ENCODE results near the gene RASGRP2. TPM values are rescaled to one million over a fixed set of nuclear protein-coding genes. Genes with fewer than 3 reads are reported as not detected.

The RASGRP2 gene
- total RNA-seq, result 10 to 100 TPM; 18.8 to 27.9 TPM

DNA sequence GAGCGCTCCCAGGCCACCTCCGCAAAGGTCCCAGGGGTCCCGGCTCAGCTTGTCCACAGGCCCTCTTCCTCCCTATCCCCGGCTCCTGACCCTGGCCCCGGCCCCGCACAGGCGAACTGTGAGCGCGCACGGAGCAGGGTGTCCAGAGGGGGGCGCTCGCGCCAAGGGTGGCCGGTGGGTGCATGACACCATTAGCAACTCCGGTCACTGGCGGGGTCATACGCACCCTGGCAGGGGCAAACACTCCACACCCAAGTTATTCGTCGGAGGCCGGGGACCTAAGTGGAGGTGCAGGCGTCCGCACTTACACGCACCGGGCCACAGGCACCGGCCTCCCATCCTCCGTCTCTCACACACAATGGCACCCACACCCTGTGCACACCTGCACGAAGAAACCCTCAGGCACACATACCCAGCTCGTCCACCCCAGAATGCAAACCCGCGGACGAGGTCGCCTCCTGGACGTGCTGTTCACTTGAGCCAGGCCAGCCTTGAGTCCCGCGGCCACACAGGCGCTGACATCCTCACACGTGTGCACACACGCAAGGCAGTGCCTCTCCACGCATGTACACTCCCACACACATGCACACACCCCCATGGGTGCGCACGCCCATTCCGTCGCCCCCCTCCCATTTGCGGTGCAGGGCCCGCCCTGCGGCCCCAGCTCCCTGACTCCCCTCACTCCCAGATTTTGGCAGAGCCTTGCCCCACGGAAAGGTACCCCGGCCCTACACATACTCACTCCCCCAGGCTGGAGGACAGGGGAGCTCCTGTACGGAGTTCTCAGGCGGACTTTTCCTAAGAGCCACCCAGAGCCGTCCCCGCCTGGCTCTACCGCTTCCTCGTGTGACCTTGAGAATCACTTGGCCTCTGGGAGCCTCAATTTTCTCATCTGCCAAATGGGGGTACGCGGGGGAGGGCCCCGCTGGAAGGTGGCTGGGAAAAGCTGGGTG is at the start of gene RASGRP2:
TSS of gene RASGRP2 (minus strand) at position 552 of the 953 bp plus-strand sequence. CDS start 1,276 bp downstream, outside the sequence.
- peak; percentile 53 to 58 for ATAC-seq (replicated peaks in 1 of 2)
- Mint-ChIP-seq H3K4me1 (ENCODE audit: low read depth) (peaks cover 33% of the 10 kb centered on the region), H3K4me3 (peak within 1 kb of the TSS; percentile 96 to 97), H3K27ac (peak within 1 kb of the TSS; percentile 52), H3K27me3 (ENCODE audit: low read depth) (peaks cover 9% of the 10 kb centered on the region), H3K9me3 (no peaks in the 10 kb centered on the region), H3K36me3 (ENCODE audit: insufficient read depth in 2 of 2) (peaks cover 0 to 1% of the 10 kb centered on the region in 2 donors)
- peak; percentile 84 to 93 for DNase-seq

DNA sequence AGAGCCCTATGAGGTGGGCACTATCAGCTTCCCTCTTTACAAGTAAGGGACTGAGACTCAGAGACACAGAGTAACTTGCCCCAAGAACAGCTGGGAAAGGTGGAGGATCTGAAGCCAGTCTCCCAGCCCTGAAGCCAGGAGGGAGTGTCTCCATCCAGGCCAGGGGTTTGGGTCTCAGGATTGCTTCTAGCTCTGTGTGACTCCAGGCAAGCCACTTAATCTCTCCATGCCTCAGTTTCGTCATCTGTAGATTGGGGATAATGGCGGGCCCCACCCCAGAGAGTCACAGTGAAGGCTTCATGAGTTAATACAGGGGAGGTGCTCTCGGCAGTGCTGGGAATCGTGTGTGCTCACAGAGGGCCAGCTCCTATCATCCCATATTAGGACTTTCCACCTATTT is 48.5 kb upstream of the RASGRP2 start:
- Mint-ChIP-seq H3K4me1 (ENCODE audit: low read depth) (peaks cover 13% of the 10 kb centered on the region), H3K4me3 (no peak overlapping the region), H3K36me3 (ENCODE audit: insufficient read depth in 2 of 2) (no peaks in the 10 kb centered on the region), H3K27ac (no peak overlapping the region), H3K27me3 (ENCODE audit: low read depth) (no peaks in the 10 kb centered on the region), H3K9me3 (no peaks in the 10 kb centered on the region)
- DNase-seq, result no peak
- no peak for ATAC-seq (replicated peaks in 1 of 2)

DNA sequence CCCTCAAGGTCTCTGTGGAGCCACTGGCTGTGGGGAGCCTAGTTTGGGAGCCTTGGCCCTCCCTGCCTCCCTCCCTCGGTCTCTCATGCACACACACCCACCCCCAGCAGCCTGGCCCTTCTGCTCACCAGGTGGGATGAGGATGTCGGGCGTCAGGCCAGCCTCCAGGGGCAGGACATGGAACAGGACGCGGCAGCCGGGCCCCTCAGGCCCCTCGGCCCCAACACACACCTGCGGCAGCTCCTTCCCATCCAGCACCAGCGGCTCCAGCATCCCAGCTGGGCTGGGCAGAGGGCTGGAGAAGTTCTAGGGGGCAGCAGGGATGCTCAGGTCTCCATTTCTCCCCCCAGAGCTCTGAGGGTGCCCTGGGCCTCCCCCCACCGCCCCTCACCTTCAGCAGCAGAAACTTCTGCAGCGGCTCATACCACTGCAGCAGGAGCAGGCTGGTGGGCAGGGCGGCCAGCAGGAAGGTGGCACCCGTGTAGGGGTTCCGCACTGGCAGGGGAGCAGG is 47.9 kb upstream of the RASGRP2 start:
- ATAC-seq (replicated peaks in 1 of 2), result no peak
- no peak overlapping the region for H3K4me3 Mint-ChIP-seq

DNA sequence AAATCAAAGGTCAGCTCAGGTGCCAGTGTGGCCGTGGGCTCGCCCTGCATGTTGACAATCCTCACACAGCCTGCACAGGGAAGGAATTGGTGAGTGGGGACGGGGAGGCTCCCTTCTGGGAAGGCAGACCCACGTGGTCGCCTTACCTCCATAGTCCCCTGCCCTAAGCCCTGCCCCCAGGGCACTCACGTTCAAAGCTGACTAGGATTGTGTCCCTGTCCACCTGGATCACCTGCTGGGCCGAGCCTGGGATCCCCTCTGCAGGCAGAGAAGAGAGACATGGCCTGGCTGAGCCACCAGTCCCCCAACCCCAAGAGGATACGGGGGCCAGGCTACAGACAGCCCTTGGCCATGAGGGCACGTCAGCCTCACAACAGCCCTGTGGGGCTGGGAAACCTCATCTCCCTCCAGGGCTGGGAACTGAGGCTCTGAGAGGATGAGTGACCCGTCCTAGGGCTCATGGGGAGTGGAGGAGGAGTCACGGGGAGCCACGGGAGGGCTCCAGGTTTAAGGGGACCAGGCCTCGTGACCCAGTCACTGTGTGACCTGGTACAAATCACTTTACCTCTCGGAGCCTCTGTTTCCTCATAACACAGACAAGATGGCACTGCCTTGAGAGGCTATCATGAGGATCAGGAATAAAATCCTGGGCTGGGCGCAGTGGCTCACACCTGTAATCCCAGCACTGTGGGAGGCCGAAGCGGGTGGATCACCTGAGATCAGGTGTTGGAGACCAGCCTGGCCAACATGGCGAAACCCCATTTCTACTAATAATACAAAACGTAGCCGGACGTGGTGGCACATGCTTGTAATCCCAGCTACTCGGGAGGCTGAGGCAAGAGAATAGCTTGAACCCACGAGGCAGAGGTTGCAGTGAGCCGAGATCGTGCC is 46.5 kb upstream of the RASGRP2 start:
- DNase-seq, result no peak
- Mint-ChIP-seq H3K27ac (no peak overlapping the region), H3K4me3 (no peak overlapping the region), H3K9me3 (no peaks in the 10 kb centered on the region), H3K36me3 (ENCODE audit: insufficient read depth in 2 of 2) (no peaks in the 10 kb centered on the region), H3K27me3 (ENCODE audit: low read depth) (no peaks in the 10 kb centered on the region), H3K4me1 (ENCODE audit: low read depth) (peaks cover 13% of the 10 kb centered on the region)
- no peak for ATAC-seq (replicated peaks in 1 of 2)

More for the DNA sequence above, 47.9 kb upstream of the RASGRP2 start:
- Mint-ChIP-seq H3K4me1 (ENCODE audit: low read depth) (peaks cover 13% of the 10 kb centered on the region), H3K36me3 (ENCODE audit: insufficient read depth in 2 of 2) (no peaks in the 10 kb centered on the region), H3K9me3 (no peaks in the 10 kb centered on the region), H3K27ac (no peak overlapping the region), H3K27me3 (ENCODE audit: low read depth) (no peaks in the 10 kb centered on the region)
- DNase-seq, result no peak

DNA sequence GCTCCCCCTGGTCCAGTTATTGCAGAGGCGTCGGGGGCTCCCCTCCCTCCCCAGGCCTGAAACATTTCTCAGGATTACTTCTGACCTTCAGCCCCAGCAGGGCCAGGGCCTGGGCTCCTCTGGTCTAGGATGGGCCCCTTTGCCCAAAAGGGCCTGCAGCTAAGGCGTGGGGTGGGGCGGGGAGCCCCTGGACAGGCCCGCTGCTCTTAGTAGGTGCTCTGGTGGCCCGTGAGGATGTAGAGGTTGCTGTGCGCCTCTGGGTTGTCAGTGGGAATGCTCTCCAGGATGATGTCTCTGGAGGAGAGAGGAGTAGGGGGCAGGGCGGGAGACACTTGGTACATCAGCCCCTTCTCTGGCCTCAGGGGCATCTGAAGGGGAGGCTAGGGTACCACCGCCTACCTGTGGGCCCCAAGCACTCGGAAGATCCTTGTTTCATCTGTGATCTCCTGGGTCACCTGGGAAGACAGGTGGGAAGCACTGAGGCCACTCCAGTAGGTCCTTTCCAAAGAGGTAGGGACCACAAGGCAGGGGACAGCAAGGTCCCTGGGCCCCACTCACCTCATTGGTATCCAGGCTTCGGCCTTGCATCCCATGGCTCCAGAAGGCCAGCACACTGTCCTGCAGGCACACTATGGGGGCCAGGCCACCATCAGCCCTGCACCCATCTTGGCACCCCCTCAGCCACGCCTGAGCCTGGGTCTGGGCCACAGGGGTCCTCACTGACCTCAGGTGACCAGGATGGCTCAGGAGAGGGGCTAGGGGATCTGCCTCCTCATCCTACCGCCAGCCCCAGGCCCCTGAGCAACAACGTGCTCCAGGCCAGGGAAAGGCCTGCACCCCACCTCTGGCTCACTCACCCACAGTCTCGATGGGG is 45.6 kb upstream of the RASGRP2 start:
- Mint-ChIP-seq H3K4me3 (no peak overlapping the region), H3K9me3 (no peaks in the 10 kb centered on the region), H3K27me3 (ENCODE audit: low read depth) (no peaks in the 10 kb centered on the region), H3K27ac (no peak overlapping the region), H3K4me1 (ENCODE audit: low read depth) (peaks cover 8% of the 10 kb centered on the region), H3K36me3 (ENCODE audit: insufficient read depth in 2 of 2) (no peaks in the 10 kb centered on the region)
- DNase-seq, result no peak
- ATAC-seq (replicated peaks in 1 of 2), result no peak

DNA sequence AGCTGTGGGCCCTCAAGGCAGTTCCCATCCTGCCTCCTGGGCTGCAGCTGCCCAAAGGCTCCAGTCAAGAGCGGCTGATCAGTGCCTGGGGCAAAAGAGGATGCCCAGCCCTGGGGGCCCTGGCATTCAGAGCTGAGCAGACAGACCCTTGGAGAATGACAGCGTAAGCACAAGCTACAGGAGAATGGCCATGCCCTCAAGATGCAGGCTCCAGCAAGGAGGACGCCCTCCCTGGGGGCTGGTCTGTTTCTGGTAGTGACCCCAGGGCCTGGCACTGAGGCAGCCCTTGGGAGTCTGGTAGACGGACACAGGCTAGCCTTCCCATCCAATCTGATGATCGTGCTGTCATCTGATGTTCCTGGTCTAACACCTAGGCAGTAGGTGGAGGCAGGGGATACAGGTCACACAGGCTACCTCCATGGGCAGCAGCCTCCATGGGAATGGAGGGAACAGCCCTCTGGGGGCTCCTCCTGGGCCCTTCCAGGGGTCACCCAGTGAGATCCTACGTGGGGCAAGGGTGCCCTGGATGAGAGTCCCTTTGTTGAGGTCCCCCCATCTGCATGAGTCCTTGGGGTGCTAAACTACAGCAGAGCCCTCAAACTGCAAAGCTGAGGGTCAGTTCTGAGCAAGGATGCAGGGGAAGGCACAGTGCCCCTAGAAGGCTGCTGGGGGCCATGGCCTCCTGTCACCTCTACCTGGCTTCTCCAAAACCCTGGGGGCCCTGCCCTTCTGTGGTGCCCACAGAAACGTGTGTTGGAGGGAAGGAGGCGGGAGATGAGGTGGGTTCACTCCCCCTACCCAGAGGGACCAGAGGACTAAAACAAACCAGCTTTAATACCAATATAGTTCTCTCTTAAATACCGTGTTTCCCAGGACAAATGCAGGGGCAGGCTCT is 44.6 kb upstream of the RASGRP2 start:
- Mint-ChIP-seq H3K4me1 (ENCODE audit: low read depth) (peaks cover under 1% of the 10 kb centered on the region), H3K4me3 (no peak overlapping the region), H3K36me3 (ENCODE audit: insufficient read depth in 2 of 2) (no peaks in the 10 kb centered on the region), H3K27ac (no peak overlapping the region), H3K9me3 (no peaks in the 10 kb centered on the region), H3K27me3 (ENCODE audit: low read depth) (no peaks in the 10 kb centered on the region)
- peak in 1 of 2 donors; percentile 20 for ATAC-seq (replicated peaks in 1 of 2)
- no peak for DNase-seq

DNA sequence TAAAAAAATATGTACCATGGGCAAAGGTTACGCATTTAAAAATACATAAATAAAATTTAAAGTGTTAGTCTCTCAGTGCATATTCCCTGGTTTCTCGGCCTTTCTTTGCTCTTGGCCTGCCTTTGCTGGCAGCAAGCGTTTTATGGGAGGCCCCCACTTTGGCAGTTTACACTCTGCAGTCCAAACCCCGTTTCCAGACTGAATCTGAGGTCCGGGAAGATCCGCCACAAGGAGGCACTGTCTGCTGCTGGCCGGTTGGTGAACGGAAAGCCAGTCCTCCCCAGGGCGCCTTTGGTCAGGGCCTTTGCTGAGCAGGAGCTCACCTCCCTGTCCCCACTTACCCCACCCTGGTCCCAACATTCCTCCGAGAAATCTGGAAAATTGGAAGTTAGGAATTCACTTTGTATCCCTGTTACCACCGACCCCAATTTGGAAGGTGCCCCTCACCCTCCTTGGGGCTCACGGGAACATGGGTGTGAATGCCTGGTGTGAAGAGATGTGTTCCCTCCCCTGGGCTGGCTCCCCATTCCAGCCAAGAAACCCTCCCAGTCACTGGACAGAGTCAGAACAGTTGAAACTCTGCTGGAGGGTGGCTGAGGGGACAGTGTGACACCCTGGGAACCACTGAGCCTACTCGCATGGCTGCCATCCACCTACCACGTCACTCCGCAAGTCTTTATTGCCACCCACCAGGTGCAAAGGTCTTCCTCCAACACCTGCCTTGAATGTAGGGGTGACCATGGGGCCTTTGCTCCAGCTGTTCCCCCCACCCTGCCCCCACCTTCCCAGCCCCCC is 43.8 kb upstream of the RASGRP2 start:
- no peaks in the 10 kb centered on the region for H3K9me3 Mint-ChIP-seq
- H3K27me3 Mint-ChIP-seq (ENCODE audit: low read depth), result no peaks in the 10 kb centered on the region
- no peaks in the 10 kb centered on the region for H3K36me3 Mint-ChIP-seq (ENCODE audit: insufficient read depth in 2 of 2)
- H3K27ac Mint-ChIP-seq, result no peak overlapping the region
- no peak overlapping the region for H3K4me3 Mint-ChIP-seq
- DNase-seq (peak; percentile 60 to 63), ATAC-seq (replicated peaks in 1 of 2) (peak; percentile 53 to 62)
- H3K4me1 Mint-ChIP-seq (ENCODE audit: low read depth), result no peaks in the 10 kb centered on the region

DNA sequence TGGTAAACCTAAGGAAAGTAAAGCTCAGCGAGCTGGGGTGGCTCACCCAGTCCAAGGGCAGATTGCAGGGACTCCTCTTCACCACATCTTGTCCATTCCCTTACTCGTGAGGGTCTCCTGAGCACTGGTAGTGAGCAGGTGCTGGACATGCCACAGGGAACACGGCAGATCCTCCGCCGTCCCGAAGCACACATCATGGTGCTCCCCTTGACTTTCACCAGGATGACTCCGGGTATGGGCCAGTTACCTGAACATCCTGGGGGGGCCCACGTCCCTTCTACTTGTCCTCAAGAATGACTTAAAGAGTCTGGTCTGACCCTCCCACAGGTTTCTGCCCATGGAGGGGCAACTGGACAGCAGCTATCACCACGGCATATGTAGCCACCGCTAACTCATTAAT is 42.4 kb upstream of the RASGRP2 start:
- no peaks in the 10 kb centered on the region for H3K36me3 Mint-ChIP-seq (ENCODE audit: insufficient read depth in 2 of 2)
- no peaks in the 10 kb centered on the region for H3K9me3 Mint-ChIP-seq
- H3K27me3 Mint-ChIP-seq (ENCODE audit: low read depth), result no peaks in the 10 kb centered on the region
- DNase-seq (no peak), ATAC-seq (replicated peaks in 1 of 2) (no peak)
- H3K4me1 Mint-ChIP-seq (ENCODE audit: low read depth), result no peaks in the 10 kb centered on the region
- no peak overlapping the region for H3K27ac Mint-ChIP-seq
- no peak overlapping the region for H3K4me3 Mint-ChIP-seq

DNA sequence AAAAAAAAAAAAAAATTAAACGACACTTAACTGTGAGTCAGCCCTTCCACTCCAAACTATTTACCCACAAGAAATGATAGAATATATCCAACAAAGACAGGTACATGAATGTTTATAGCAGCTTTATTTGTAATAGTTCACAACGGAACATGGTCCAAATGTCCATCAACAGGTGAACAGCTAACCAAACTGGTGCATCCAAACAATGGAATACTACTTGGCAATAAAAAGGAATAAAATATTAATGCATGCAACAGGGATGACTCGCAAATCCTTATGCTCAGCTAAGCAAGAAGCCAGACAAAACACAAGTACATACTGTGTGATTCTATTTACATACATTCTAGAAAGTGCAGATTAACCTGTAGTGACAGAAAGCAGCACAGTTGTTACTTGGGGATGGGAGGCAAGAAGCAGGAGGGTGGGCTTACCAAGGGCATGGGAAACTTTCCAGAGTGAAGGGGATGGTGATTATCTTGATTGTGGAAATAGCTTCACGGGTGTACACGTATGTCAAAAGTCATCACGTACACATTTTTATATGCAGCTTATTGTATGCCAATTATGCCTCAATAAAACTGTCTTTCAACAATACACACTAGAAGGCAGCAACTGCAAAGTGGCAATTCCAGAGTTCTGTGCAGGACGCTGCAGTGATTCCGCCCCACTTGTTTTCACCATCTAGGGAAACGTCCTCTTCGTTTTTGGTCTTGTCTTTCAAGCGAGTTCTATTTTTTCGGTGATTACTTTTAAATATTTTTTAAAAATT is 41.1 kb upstream of the RASGRP2 start:
- Mint-ChIP-seq H3K36me3 (ENCODE audit: insufficient read depth in 2 of 2) (no peaks in the 10 kb centered on the region), H3K9me3 (no peaks in the 10 kb centered on the region), H3K27me3 (ENCODE audit: low read depth) (no peaks in the 10 kb centered on the region), H3K4me1 (ENCODE audit: low read depth) (peaks cover 13% of the 10 kb centered on the region), H3K27ac (peak overlapping the region; percentile 1), H3K4me3 (no peak overlapping the region)
- DNase-seq (no peak), ATAC-seq (replicated peaks in 1 of 2) (no peak)

DNA sequence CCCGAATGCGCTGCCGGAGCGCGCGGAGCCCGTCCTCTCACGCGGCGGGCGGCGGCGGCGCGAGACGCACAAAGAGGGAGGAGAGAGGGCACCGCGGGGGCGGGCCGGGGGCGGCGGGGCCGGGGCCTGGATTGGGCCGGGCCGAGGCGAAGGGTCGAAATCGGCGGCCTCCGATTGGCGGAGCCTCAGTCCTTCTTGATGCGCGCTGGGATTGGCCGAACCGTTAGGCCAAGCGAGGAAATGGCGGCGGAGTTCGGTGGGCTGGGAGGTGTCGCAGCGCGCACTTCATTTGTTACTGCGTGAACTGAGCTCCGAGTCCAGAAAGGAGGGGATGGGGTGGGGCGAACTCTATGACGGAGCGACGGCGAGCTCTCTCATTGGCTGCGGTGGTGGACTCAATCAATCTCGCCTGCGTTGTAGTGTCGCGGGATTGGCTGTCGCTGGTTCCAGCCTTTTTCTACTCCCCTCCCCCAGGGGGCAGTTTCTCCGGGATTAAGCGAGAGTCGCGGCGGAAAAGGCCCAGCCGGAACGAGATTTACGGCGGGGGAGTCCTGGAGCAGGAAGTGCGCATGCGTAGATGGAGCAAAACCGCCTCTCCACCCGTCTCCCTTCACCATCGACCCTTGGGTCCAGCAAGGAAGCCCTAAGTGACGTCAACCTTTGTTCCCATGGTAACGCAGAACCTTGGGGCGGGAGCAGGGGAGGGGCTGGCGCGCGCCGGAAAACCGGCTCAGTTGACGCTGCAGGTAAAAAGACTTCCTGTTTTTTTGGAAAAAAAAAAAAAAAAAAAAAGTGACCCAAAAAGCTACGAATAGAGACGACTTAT is 34.7 kb upstream of the RASGRP2 start, which contains the start of gene SF1:
TSS of gene SF1 (minus strand) at position 70 of the 826 bp plus-strand sequence. CDS start 150 bp downstream, outside the sequence.
- H3K9me3 Mint-ChIP-seq, result no peaks in the 10 kb centered on the region
- peak within 1 kb of the TSS; percentile 94 to 99 for H3K4me3 Mint-ChIP-seq
- H3K4me1 Mint-ChIP-seq (ENCODE audit: low read depth), result peaks cover 63% of the 10 kb centered on the region
- peak within 1 kb of the TSS; percentile 99 for H3K27ac Mint-ChIP-seq
- H3K36me3 Mint-ChIP-seq (ENCODE audit: insufficient read depth in 2 of 2), result peaks cover 25 to 42% of the 10 kb centered on the region in 2 donors
- no peaks in the 10 kb centered on the region for H3K27me3 Mint-ChIP-seq (ENCODE audit: low read depth)
- DNase-seq, result peak; percentile 99
- peak; percentile 90 for ATAC-seq (replicated peaks in 1 of 2)
